Activated CD4-positive, CD25-positive, alpha-beta regulatory T cell treated with anti-CD3 and anti-CD28 coated beads, Interleukin-2, amount 50 U/mL, for 72 hours (primary cell): ENCODE measurements around the gene NCR2.

Source experiments
- DNase-seq: peaks from one replicate; pipeline ENCODE4 v3.0.0; 2021

The NCR2 gene

DNA sequence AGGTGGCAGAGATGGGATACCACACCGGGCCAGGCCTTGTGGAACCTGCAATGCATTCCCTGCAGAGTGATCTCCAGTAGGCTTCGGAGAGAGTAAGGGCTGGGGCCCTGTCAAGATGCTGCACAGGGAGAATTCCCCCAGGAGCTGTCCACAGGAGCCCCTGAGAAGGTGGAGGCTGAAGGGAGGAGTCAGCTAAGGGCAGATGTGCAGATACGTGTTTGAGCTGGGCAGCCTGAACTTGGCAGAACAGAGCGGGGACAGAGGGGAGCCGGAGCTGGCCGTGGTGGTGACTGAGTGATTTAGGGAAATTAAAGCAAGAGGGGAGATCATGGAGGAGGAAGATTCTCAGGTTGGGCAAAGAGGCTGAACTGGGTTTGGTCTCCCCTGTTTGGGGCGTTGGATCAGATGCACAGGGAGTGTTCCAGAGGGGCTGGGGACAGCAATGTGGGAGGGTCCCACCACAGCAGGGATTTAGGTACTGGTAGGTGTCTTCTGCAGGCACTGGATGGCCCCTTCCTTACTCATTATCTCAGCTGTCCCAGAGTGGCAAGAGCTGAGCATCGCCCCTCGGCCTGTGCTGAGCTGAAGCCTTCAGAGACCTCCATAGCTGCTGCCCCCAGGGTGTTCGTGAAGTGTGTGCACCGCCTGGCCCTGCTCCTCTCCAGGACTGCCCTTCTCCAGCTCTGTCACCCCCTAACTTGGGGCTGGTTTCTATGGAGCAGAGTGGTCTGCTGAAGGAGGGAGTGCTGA is 3.8 kb upstream of the NCR2 start:
- no peak for DNase-seq

DNA sequence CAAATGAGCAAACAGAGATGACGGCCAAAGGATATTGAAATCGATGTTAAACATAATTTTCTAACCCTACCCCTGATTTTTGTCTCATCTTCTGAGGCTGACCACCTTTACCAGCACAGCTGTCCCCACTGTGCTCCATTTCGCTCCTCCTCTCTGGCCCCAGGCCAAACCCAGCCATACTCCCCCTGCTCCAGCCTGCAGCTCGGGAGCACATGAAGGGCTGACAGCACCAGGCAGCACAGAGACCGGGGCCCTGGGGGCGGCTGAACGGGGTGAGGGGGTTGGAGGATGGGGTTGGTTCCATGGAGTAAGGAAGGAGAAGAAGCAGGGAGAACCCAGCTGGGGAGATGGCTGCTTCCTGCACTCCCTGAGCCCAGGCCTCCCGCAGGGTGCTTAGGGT is 3.2 kb upstream of the NCR2 start:
- DNase-seq = no peak

- DNase-seq = no peak
Observed at GRCh38 chr6:41332842-41333736, 2.3 kb upstream of the NCR2 start.

GRCh38 chr6:41334482-41335040 is 847 bp upstream of the NCR2 start:
- DNase-seq = no peak

DNA sequence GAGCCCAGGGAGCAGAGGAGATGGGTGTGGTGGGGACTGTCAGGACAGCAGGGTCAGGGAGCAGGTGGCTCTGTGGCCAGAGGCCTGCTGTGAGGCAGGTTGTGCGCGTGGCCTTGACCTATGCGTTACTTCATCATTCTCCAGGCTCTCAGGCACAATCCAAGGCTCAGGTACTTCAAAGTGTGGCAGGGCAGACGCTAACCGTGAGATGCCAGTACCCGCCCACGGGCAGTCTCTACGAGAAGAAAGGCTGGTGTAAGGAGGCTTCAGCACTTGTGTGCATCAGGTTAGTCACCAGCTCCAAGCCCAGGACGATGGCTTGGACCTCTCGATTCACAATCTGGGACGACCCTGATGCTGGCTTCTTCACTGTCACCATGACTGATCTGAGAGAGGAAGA is 535 bp downstream of the NCR2 start:
- no peak for DNase-seq

GRCh38 chr6:41336824-41337223 is 1.4 kb downstream of the NCR2 start:
- no peak for DNase-seq

- no peak for DNase-seq
Observed at GRCh38 chr6:41337709-41338108, 2.3 kb downstream of the NCR2 start.

- no peak for DNase-seq
Observed at GRCh38 chr6:41338659-41339058, 3.3 kb downstream of the NCR2 start.

DNA sequence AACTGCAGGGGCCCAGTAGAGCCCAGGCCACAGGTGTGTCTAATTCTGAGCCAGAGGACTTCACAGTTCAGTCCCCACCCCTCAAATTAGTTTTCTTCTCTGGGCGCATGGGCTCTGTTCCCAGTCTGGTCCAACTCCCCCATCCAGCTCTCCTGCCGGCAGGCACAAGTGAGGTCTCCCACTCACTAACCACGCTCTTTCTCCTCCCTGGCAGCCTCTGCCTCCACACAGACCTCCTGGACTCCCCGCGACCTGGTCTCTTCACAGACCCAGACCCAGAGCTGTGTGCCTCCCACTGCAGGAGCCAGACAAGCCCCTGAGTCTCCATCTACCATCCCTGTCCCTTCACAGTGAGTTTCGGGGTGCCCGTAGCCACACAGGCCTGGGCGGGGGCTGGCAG is 6.2 kb downstream of the NCR2 start:
- no peak for DNase-seq

DNA sequence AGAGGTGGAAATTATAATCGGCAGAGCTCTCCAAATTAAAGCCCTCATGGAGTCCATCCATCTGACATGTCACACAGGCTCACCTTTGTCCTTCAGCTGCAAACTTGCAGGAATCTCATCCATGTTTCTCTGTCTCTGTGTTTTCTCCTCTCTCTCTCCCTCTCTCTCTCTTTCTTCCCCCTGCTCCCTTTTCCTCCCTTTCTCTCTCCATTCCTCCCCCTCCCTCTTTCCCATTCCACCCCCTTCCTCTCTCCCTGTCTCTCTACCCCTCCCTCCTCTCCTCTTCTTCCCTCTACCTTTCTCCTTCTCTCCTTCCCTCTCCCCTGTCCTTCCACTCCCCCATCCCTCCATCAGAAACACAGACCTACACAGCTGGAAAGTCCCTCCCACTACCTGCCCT is 6.8 kb downstream of the NCR2 start:
- DNase-seq = no peak

DNA sequence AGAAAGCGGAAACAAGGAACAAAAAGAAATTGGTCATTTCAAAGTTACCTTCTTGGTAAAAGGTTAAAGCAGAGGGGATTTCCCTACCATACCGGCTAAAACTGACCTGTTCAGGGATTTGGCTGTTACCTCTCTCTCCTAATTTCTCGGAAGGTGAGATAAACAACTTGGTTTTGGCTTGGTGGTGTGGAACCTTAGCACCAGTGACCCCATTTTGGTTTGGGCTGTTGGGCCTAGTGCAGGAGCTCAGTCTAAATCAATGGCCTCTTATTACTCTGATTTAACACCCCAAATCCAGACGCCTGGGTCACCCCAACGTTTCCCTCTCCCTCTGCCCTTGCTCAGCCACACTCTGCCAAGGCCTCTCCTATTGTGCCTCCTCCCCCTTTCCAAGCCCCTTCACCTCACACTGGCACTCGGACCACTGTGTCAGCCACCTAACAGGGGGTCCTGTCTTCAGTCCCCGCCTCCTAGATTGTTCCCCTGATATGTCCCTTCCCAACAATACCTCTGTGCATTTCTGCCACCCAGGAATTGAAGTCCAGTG is 8.3 kb downstream of the NCR2 start:
- DNase-seq = no peak

DNA sequence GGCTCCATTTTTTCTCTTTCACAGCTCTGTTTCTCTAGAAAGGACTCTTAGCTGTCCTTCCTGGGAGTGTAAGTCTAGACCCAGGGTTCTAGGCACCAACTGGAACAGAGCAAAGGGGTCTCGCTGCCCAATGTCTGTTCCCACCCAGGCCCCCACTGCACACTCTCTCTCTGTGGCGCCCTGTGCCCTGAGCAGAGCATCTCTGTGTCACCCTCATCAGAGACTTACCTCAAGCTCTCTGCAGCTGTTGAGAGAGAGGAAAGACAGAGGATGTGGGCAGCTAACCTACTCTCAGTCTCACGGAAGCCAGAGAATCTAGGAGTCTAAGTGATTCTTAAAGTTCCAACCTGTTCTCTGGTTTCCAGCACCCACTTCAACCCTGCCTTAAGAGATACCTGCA is 9.5 kb downstream of the NCR2 start:
- DNase-seq = no peak

DNA sequence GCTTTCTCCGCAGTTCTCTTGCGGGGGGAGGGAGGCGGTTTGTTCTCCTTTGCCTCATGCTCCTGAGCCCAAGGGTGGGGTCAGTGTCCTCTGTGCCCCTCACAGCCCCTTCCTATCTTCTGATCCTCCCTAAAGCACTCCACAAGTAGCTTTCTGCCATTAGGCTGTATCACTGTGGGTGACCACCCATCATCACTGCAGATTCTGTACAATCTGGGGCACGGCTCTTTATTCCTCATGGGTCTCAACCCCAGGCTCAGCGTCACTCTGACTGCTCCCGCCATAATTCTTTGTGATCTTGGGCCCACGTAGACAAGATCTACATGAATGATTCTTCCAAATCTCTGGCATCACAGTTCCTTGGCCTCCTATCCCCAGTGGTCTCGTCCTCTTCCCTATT is 10.5 kb downstream of the NCR2 start:
- DNase-seq = no peak

DNA sequence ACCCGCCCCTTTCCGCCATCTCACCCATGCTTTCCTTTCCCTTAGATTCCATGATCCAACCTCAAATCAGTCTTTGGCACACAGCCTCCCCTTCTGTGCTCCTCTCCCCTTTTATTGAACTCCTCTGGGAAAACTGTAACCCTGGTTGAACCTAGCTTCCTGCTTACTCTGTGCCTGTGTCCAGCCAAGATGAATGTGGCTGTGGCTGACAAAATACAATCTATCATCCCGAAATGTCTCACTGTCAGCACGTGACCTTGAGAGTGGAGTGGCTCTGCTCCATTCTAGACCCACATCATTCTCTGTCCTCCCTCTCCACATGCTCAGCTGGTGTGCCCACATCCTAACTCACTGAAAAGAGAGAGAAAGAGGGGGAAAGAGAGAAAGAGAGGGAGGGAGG is 11.0 kb downstream of the NCR2 start:
- no peak for DNase-seq

GRCh38 chr6:41347378-41348050 is 12.1 kb downstream of the NCR2 start:
- DNase-seq = no peak

- no peak for DNase-seq
Observed at GRCh38 chr6:41348934-41349333, 13.5 kb downstream of the NCR2 start.

DNA sequence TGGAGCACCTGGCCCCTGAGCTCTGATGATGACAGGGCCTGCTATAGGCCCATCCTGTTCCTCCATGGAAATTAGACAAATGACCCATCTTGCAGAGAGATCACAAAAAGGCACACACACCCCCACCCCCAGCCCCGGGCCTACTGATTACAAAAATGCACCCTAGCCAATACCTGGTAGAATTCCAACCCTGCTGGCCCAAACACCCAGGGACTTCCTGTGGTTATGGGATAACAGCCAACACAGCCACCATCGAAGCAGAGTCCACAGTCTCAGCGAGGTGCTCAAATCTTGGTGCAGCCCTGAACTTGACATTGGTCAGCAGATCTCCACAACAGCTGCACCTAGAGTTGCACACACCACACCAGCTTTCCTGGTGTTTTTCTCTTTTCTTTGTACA is 17.0 kb downstream of the NCR2 start:
- no peak for DNase-seq

- no peak for DNase-seq
Observed at GRCh38 chr6:41352907-41353306, 17.5 kb downstream of the NCR2 start.

DNA sequence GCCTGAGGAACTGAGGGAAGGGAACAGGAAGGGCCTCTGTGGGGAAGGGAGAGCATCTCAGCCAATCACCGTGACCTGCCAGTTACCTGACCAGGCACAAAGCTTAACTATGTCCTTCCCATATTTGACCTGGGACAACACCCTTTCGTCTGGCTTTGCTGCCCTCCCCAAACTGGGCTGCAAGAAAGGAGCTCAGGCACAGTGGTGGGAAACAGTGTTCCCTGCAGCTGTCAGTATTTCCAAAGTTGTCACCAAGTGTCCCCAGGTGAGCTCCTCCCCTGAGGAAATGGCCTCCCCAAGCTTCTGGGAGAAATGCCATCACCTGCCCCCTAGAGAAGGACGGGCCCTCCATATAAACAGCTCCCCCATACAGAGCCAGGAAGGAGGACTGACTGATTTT is 17.9 kb downstream of the NCR2 start:
- no peak for DNase-seq

GRCh38 chr6:41355952-41356351 is 20.5 kb downstream of the NCR2 start:
- DNase-seq = no peak

GRCh38 chr6:41356825-41357224 is 21.4 kb downstream of the NCR2 start:
- no peak for DNase-seq

DNA sequence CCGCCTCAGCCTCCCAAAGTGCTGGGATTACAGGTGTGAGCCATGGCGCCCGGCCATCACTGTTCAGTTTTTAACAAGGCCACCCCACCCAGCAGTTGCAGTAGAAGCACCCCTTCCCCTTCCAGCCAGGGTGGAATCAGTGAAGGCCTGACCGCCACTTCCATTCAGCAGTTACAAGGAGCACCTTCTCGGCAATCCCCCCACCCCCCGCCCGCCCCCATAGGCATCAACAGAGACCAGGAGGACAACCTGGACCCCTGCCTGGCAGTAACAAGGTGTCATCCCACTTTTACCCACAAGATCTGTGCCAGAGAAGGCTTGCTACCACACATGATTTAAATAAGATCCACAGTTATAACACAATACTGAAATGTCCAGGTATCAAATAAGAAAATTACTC is 23.1 kb downstream of the NCR2 start:
- no peak for DNase-seq

DNA sequence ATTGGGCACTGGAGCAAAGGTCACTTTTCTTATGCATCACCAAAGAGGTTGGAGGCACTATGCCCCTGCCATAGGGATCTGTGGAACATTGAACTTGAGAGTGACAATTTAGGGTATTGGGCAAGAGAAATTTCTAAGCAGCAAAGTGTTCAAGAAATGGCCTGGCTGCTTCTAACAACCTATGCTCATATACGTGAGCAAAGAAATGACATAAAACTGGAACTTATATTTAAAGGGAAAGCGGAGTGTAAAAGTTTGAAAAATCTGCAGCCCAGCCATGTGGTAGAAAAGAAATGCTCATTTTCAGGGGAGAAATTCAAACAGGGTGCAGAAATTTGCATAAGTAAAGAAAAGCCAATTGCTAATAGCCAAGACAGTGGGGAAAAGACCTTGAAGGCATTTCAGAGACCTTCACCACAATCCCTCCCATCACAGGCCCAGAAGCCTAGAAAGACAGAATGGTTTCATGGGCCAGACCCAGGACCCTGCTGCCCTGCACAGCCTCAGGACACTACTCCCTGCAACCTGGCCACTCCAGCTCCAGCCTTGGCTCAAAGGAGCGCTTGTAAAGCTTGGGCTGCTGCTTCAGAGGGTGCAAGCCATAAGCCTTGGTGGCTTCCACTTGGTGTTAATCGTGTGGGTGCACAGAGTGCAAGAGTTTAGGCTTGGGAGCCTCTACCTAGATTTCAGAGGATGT is 24.4 kb downstream of the NCR2 start:
- DNase-seq = no peak
